ENCODE measurements around the gene GRM6. TPM values are rescaled to one million over a fixed set of nuclear protein-coding genes. Genes with fewer than 3 reads are reported as not detected.

Gene GRM6
- total RNA-seq (2022; extraction: Qiagen RNA extraction): not detected in 5 replicates

GRCh38 chr5:178994580-178995340 lies at the start of gene GRM6:
TSS of gene GRM6 (minus strand) at chr5:178995320. CDS start at chr5:178994944, 376 bp downstream.

DNA sequence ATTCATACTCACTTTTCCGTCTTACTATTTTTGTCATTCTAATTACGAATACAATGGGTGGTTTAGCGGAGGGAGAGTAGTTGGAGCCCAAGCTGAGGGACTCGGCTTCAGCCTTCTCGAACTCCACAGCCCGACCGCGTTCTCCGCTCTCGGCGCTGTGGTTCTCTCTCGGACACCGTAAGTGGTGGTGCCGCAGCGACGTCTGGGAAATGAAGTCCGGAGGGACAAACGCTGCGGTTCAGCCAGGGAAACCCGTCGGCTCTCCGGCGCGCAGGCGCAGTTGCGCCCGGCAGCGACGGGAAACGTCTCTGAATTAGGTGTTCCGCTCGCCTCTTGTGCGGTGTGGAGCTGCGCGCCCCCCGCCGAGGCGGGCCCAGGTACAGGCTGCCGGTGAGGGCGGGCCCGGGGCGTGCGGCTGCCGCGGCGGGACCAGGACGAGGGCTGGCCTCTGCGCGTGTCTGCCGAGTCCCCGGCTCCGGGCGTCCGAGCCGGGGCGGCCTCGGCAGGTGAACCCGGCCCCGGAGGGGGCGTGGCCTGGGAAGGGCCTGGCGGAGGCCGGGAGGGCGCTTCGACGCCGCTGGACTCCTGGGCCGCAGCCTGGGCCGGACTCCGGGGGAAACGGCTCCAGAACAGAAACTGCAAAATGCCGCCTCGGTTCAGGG lies 28.5 kb upstream of the GRM6 start, which contains the start of gene ZNF879:
Gene ZNF879, plus strand, starts transcription at position 277 of the 662 bp plus-strand sequence. CDS start 1,201 bp downstream, outside the sequence.

DNA sequence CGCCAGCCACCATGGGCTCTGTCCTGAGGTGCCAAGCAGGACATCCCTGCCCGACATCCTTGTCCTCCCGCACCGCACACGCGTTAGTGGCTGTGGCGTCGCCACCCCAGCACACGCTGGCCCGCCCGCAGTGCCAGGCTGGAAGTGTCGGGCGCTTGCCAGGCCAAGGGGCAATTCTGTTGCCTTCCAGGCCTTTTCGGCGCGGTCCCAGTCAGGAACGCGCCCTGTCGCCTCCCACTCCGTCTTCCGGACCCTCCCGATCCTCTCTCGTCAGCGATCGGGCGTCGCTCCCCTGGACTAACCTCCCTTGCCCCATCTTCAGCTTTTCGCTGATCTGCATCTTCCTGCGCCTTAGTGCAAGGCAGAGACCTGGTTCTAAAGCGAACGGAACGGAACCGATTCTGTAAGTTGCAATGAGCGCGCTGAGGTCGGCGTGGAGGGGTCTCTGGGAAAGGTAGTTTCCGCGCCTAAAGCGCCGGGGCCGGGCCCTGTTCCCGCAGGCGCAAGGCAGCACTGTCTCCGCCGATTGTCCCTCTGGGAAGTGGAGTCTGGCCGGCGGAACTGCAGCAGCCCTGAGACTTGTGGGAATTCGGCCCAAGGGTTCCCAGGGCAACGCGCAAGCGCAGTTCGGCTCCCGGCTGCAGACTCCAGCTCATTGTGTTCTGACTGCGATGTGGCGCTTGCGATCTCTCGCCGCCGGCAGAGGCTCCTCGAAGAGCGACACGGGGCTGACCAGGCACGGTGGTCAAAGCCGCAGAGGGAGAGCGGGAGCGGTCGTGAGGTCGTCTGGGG lies 54.4 kb downstream of the GRM6 start, which contains the start of gene ZNF454:
Gene ZNF454, plus strand, starts transcription at position 630 of the 792 bp plus-strand sequence. CDS start 1,594 bp downstream, outside the sequence.

Other genes with a start within 250 kb of the GRM6 start
- 4.0 to 5.7 TPM (median 4.8 TPM) in 5 replicates for gene ZNF354B, start 135.4 kb downstream of the GRM6 start, total RNA-seq (2022; extraction: Qiagen RNA extraction)
- gene ZFP2, start 99.4 kb downstream of the GRM6 start, total RNA-seq (2022; extraction: Qiagen RNA extraction): 0.08 TPM in 1 of 5 replicates, not detected in the others
- not detected in 5 replicates for gene ZNF454, start 54.1 kb downstream of the GRM6 start, total RNA-seq (2022; extraction: Qiagen RNA extraction)
- 0.37 to 0.57 TPM (median 0.54 TPM) in 5 replicates for gene ZNF879, start 28.5 kb upstream of the GRM6 start, total RNA-seq (2022; extraction: Qiagen RNA extraction)
- 0.62 to 0.80 TPM (median 0.73 TPM) in 5 replicates for gene ZNF354C, start 65.1 kb upstream of the GRM6 start, total RNA-seq (2022; extraction: Qiagen RNA extraction)